ENCODE measurements around the gene GGCT.

GGCT gene, protein sequence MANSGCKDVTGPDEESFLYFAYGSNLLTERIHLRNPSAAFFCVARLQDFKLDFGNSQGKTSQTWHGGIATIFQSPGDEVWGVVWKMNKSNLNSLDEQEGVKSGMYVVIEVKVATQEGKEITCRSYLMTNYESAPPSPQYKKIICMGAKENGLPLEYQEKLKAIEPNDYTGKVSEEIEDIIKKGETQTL

DNA sequence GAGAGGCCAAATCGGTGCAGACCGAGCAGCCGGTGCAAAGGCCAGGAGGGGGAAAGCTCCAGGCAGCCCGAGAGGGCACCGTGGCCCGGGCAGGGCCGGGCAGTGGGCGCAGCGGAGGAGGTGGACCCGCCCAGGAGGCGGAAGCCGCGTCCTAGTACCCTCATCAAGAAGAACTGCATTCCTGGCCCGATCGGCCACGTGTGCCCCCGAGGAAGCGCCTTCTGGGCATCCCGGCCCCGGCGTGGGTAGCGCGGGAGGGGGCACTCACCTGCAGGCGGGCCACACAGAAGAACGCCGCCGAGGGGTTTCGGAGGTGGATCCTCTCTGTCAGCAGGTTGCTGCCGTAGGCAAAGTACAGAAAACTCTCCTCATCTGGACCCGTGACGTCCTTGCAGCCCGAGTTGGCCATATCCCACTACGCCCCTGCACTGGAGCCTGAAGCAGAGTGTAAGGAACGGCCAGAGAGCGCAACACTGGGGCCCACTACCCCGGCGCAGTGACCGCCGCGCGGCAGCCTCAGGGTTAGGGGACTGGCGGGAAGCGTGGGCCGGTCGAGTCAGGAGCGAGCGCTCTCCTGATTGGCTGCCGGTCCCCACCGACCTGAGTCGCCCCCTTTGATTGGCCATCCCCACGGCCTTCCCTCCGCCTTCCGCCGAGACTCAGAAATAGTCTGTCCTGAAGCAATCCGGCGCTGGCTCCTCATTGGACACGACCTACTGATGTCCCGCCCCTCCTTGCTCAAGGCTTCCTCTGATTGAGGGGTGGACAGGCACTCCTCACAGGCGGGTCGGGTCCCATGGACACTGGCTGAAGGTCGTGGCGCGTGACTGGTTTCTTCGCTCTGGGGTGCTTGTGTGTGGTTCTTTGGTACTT lies at the start of gene GGCT:
GGCT (minus strand) TSS at position 529 of the 873 bp plus-strand sequence; CDS start at position 409, 120 bp downstream.
- Histone ChIP-seq H3K9me3 (ENCODE audit: control insufficient read depth in 1 of 2, low read length in 2 of 2) (no peaks in the 10 kb centered on the region), H3K36me3 (ENCODE audit: control insufficient read depth in 1 of 2, insufficient read depth in 2 of 2, low read length in 2 of 2) (no peaks in the 10 kb centered on the region), H3K27me3 (ENCODE audit: control insufficient read depth in 1 of 2, insufficient read depth in 2 of 2, low read length in 2 of 2) (no peaks in the 10 kb centered on the region)

DNA sequence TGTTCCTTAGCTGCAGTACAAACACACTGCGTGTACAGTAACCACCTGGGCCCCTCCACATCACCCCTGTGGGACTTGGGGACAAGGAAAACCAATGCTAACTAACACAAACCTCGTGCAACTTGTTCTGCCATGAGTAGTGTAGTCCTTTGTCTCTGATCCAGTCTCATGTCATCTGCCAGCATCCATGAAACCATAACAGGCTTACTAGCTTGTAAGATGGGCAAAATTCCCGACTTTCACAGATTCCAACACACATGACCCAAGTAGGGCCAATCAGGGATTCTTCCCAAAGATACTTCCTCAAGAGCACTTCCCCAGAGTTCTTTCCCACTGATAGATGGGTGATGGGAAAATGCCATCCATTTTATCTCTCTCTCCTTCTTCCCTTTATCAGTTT lies 48.9 kb upstream of the GGCT start:
- peaks cover 6 to 17% of the 10 kb centered on the region in 2 donors for H3K4me1 ChIP-seq (ENCODE audit: control insufficient read depth in 1 of 2, insufficient read depth in 2 of 2, low read length in 2 of 2)
- no peak overlapping the region for H3K9ac ChIP-seq (ENCODE audit: low read depth in 1 of 2, low read length in 2 of 2)
- H3K9me3 ChIP-seq (ENCODE audit: control insufficient read depth in 1 of 2, low read length in 2 of 2): no peaks in the 10 kb centered on the region
- H3K27me3 ChIP-seq (ENCODE audit: control insufficient read depth in 1 of 2, insufficient read depth in 2 of 2, low read length in 2 of 2): no peaks in the 10 kb centered on the region
- no peaks in the 10 kb centered on the region for H3K36me3 ChIP-seq (ENCODE audit: control insufficient read depth in 1 of 2, insufficient read depth in 2 of 2, low read length in 2 of 2)
- no peak overlapping the region for H3K4me3 ChIP-seq (ENCODE audit: low read depth in 1 of 2, low read length in 2 of 2)
- H3K27ac ChIP-seq (ENCODE audit: low read depth, low read length): no peak overlapping the region

More for the DNA sequence above, at the start of gene GGCT:
- H3K4me3 ChIP-seq (ENCODE audit: low read depth in 1 of 2, low read length in 2 of 2): peak within 1 kb of the TSS; percentile 87 to 99
- H3K4me1 ChIP-seq (ENCODE audit: control insufficient read depth in 1 of 2, insufficient read depth in 2 of 2, low read length in 2 of 2): peaks cover 18 to 23% of the 10 kb centered on the region in 2 donors
- peak within 1 kb of the TSS; percentile 75 to 99 for H3K9ac ChIP-seq (ENCODE audit: low read depth in 1 of 2, low read length in 2 of 2)
- H3K27ac ChIP-seq (ENCODE audit: low read depth, low read length): peak within 1 kb of the TSS; percentile 68

DNA sequence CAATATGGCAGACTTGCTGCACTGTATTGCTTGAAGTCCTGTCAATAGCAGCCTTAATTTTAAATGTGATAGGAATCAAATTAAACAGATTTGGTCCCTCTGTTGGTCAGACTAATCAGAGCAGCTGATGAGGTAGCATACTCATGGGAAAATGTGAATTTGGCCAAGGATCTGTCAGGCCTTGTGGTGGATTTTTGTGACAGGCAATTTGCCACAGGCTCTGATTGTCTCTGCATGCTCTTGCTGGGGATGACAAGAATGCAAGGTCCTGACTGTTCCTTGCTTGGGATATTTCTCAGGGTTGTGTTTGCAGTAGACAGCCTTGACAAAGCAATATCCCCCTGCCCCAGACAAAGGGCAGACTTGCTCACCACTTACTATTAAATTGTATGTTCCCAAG lies 48.5 kb upstream of the GGCT start:
- Histone ChIP-seq H3K4me1 (ENCODE audit: control insufficient read depth in 1 of 2, insufficient read depth in 2 of 2, low read length in 2 of 2) (peaks cover 6 to 18% of the 10 kb centered on the region in 2 donors), H3K27me3 (ENCODE audit: control insufficient read depth in 1 of 2, insufficient read depth in 2 of 2, low read length in 2 of 2) (no peaks in the 10 kb centered on the region), H3K36me3 (ENCODE audit: control insufficient read depth in 1 of 2, insufficient read depth in 2 of 2, low read length in 2 of 2) (no peaks in the 10 kb centered on the region), H3K9ac (ENCODE audit: low read depth in 1 of 2, low read length in 2 of 2) (no peak overlapping the region), H3K9me3 (ENCODE audit: control insufficient read depth in 1 of 2, low read length in 2 of 2) (no peaks in the 10 kb centered on the region), H3K27ac (ENCODE audit: low read depth, low read length) (no peak overlapping the region), H3K4me3 (ENCODE audit: low read depth in 1 of 2, low read length in 2 of 2) (no peak overlapping the region)

DNA sequence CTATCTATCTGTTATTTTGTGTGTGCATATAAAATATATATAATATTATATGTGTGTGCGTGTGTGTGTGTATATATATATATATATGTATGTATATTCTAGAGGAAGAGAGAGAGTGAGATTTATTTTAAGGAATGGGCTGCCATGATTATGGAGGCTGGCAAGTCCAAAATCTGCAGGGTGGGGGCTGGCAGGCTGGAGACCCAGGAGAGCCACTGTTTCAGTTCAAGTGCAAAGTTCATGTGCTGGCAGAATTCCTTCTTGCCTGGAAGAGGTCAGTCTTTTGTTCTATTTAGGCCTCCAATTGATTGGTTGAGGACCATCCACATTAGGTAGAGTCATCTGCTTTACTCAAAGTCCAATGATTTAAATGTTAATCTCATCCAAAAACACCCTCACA lies 47.7 kb upstream of the GGCT start:
- peaks cover 0 to 3% of the 10 kb centered on the region in 2 donors for H3K36me3 ChIP-seq (ENCODE audit: control insufficient read depth in 1 of 2, insufficient read depth in 2 of 2, low read length in 2 of 2)
- H3K27me3 ChIP-seq (ENCODE audit: control insufficient read depth in 1 of 2, insufficient read depth in 2 of 2, low read length in 2 of 2): no peaks in the 10 kb centered on the region
- H3K9me3 ChIP-seq (ENCODE audit: control insufficient read depth in 1 of 2, low read length in 2 of 2): no peaks in the 10 kb centered on the region
- H3K4me3 ChIP-seq (ENCODE audit: low read depth in 1 of 2, low read length in 2 of 2): no peak overlapping the region
- H3K9ac ChIP-seq (ENCODE audit: low read depth in 1 of 2, low read length in 2 of 2): no peak overlapping the region
- peaks cover 6 to 18% of the 10 kb centered on the region in 2 donors for H3K4me1 ChIP-seq (ENCODE audit: control insufficient read depth in 1 of 2, insufficient read depth in 2 of 2, low read length in 2 of 2)
- no peak overlapping the region for H3K27ac ChIP-seq (ENCODE audit: low read depth, low read length)

DNA sequence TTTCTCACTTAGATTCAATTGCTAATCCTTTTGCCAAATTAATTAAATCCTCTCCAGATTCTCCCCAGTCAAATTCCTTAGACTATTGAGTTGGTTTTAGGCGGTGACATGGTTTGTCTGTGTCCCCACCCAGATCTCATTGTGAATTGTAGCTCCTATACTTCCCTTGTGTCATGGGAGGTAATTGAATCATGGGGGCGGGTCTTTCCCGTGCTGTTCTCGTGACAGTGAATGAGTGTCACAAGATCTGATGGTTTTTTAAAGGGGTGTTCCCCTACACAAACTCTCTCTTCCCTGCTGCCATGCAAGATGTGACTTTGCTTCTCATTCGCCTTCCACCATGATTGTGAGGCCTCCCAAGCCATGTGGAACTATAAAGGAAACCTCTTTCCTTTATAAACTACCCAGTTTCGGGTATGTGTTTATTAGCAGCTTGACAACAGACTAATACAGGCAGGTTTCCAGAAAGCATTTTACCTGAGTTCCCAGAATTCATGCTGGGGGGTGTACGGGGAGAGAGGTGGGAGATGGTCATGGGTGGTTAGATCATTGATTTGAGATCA lies 45.4 kb upstream of the GGCT start:
- Histone ChIP-seq H3K4me3 (ENCODE audit: low read depth in 1 of 2, low read length in 2 of 2) (no peak overlapping the region), H3K4me1 (ENCODE audit: control insufficient read depth in 1 of 2, insufficient read depth in 2 of 2, low read length in 2 of 2) (peaks cover 12 to 22% of the 10 kb centered on the region in 2 donors), H3K9me3 (ENCODE audit: control insufficient read depth in 1 of 2, low read length in 2 of 2) (no peaks in the 10 kb centered on the region), H3K9ac (ENCODE audit: low read depth in 1 of 2, low read length in 2 of 2) (no peak overlapping the region), H3K27me3 (ENCODE audit: control insufficient read depth in 1 of 2, insufficient read depth in 2 of 2, low read length in 2 of 2) (no peaks in the 10 kb centered on the region), H3K36me3 (ENCODE audit: control insufficient read depth in 1 of 2, insufficient read depth in 2 of 2, low read length in 2 of 2) (peaks cover 0 to 3% of the 10 kb centered on the region in 2 donors), H3K27ac (ENCODE audit: low read depth, low read length) (no peak overlapping the region)

DNA sequence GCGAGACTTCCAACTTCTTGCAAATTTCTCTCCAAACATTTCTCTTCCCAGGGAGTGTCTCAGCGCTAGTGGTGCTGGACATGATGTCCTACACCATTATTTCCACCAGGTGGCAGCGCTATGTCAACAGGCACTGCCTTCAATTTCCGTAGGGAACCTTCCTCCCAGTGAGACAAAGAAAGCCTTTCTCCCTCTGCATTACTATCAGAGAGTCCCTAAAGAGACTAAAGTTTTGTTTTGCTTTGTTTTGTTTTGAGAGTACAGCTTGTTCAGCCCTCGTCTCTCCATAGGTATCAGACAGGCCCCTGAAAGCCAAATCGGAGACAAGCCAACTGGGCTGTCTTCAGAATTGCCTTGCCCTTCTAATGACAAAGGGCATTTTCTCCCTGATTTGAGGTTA lies 44.2 kb upstream of the GGCT start:
- no peaks in the 10 kb centered on the region for H3K9me3 ChIP-seq (ENCODE audit: control insufficient read depth in 1 of 2, low read length in 2 of 2)
- H3K4me3 ChIP-seq (ENCODE audit: low read depth in 1 of 2, low read length in 2 of 2): no peak overlapping the region
- H3K36me3 ChIP-seq (ENCODE audit: control insufficient read depth in 1 of 2, insufficient read depth in 2 of 2, low read length in 2 of 2): peaks cover 0 to 3% of the 10 kb centered on the region in 2 donors
- no peak overlapping the region for H3K27ac ChIP-seq (ENCODE audit: low read depth, low read length)
- peaks cover 12 to 22% of the 10 kb centered on the region in 2 donors for H3K4me1 ChIP-seq (ENCODE audit: control insufficient read depth in 1 of 2, insufficient read depth in 2 of 2, low read length in 2 of 2)
- no peak overlapping the region for H3K9ac ChIP-seq (ENCODE audit: low read depth in 1 of 2, low read length in 2 of 2)
- no peaks in the 10 kb centered on the region for H3K27me3 ChIP-seq (ENCODE audit: control insufficient read depth in 1 of 2, insufficient read depth in 2 of 2, low read length in 2 of 2)

DNA sequence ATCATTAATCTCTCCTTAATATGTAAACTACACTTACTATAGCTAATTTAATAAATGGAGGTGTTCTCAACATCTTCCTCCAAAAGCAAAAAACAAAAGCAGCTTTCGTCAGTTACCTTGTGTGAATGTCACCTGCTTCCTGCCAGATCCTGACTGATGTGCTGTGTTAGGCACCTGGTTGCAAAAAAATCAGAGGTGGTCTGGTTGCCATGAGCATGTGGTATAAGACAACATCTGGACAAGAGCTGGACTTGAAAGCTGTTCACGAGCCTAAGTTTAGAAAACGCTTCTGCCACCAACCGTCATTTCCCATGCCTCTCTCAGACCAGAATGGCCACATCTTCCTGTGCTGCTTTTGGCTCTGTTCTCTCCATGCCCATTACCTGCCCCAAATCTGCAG lies 42.0 kb upstream of the GGCT start:
- H3K4me3 ChIP-seq (ENCODE audit: low read depth in 1 of 2, low read length in 2 of 2): no peak overlapping the region
- H3K27ac ChIP-seq (ENCODE audit: low read depth, low read length): no peak overlapping the region
- no peaks in the 10 kb centered on the region for H3K9me3 ChIP-seq (ENCODE audit: control insufficient read depth in 1 of 2, low read length in 2 of 2)
- H3K36me3 ChIP-seq (ENCODE audit: control insufficient read depth in 1 of 2, insufficient read depth in 2 of 2, low read length in 2 of 2): peaks cover 0 to 3% of the 10 kb centered on the region in 2 donors
- H3K27me3 ChIP-seq (ENCODE audit: control insufficient read depth in 1 of 2, insufficient read depth in 2 of 2, low read length in 2 of 2): no peaks in the 10 kb centered on the region
- peaks cover 12 to 22% of the 10 kb centered on the region in 2 donors for H3K4me1 ChIP-seq (ENCODE audit: control insufficient read depth in 1 of 2, insufficient read depth in 2 of 2, low read length in 2 of 2)
- H3K9ac ChIP-seq (ENCODE audit: low read depth in 1 of 2, low read length in 2 of 2): no peak overlapping the region

DNA sequence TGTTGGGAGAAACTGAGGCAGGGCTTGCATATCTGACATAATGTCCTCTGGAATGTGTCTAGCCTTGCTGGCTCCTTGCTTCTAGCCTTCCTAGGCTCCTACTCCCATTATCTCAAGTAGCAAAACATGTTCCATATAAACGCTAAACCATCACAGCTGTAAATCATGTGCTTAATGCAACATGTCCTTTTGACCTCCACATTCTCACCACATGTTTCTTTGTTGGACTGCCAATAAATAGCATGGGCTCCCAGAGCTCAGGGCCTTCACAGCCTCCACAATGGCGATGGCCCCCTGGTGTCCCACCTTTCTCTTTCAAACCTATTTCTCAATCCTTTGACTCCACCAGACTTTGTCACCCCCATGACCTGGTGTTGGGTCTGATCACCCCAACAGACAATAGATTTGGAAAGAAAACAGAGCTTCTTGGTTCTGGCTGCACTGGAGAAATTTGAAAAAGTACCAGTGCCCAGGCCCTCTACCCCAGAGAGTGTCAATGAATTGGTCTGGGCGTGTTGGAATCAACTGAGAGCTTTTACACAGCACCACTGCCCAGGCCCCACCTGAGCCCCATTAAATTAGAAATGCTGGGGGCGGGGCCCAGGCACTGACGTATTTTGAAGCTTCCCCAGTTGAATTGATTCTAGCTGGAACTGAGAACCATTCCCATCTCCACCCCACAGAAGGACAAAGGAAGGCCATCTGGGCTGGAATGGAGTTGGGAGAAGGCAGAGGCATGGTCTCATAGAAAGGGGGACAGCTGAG lies 41.3 kb upstream of the GGCT start:
- Histone ChIP-seq H3K36me3 (ENCODE audit: control insufficient read depth in 1 of 2, insufficient read depth in 2 of 2, low read length in 2 of 2) (peaks cover 0 to 3% of the 10 kb centered on the region in 2 donors), H3K4me1 (ENCODE audit: control insufficient read depth in 1 of 2, insufficient read depth in 2 of 2, low read length in 2 of 2) (peaks cover 7 to 17% of the 10 kb centered on the region in 2 donors), H3K9me3 (ENCODE audit: control insufficient read depth in 1 of 2, low read length in 2 of 2) (no peaks in the 10 kb centered on the region)

DNA sequence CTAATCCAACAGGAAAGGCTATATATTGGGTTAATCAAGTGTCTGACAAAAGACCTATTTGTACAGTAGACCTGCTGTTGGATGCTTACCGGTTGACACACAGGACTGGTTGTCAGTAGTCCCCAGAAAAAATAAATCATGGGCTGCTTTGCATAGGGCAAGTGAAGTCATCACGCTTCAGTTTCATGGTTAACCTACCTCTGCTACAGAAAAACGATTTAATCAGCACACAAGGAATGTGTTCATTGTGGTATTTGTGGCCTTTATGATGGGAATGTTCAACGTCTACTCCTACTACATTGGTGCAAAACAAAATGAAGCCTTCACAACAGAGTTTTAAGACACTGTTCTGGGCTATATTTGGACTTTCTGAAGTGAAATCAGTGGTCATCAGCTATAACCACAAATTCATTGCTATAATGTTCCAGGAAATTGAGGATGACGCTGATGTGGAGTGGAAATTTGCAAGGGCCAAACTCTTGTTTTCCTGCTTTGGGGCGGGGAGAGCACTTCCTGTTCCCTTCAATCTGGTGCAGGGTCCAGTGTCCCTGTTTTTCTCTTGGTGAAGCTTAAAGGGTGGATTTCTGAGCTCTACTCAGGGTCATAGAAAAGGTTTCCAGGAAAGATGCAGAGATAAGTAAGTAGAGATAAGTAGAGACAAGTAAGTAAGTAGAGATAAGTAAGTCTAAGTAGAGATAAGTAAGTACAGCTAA lies 39.3 kb upstream of the GGCT start:
- Histone ChIP-seq H3K9ac (ENCODE audit: low read depth in 1 of 2, low read length in 2 of 2) (no peak overlapping the region), H3K4me3 (ENCODE audit: low read depth in 1 of 2, low read length in 2 of 2) (no peak overlapping the region), H3K9me3 (ENCODE audit: control insufficient read depth in 1 of 2, low read length in 2 of 2) (no peaks in the 10 kb centered on the region), H3K36me3 (ENCODE audit: control insufficient read depth in 1 of 2, insufficient read depth in 2 of 2, low read length in 2 of 2) (peaks cover 0 to 3% of the 10 kb centered on the region in 2 donors), H3K4me1 (ENCODE audit: control insufficient read depth in 1 of 2, insufficient read depth in 2 of 2, low read length in 2 of 2) (peaks cover 6 to 9% of the 10 kb centered on the region in 2 donors), H3K27me3 (ENCODE audit: control insufficient read depth in 1 of 2, insufficient read depth in 2 of 2, low read length in 2 of 2) (no peaks in the 10 kb centered on the region), H3K27ac (ENCODE audit: low read depth, low read length) (no peak overlapping the region)

More for the DNA sequence above, 41.3 kb upstream of the GGCT start:
- H3K27me3 ChIP-seq (ENCODE audit: control insufficient read depth in 1 of 2, insufficient read depth in 2 of 2, low read length in 2 of 2): no peaks in the 10 kb centered on the region
- H3K27ac ChIP-seq (ENCODE audit: low read depth, low read length): no peak overlapping the region
- H3K4me3 ChIP-seq (ENCODE audit: low read depth in 1 of 2, low read length in 2 of 2): no peak overlapping the region
- no peak overlapping the region for H3K9ac ChIP-seq (ENCODE audit: low read depth in 1 of 2, low read length in 2 of 2)

Data from duodenal mucosa (tissue), 2 donors.